Keratinocyte (primary cell): ENCODE data around the gene ADCY5. TPM values are rescaled to one million over a fixed set of nuclear protein-coding genes. Genes with fewer than 3 reads are reported as not detected.

Experiments
- DNase-seq: peaks from one replicate; pipeline ENCODE4 v3.0.0-alpha.2; 2011; ENCODE audit warnings: low read depth, missing footprints, low spot score
- FAIRE-seq: peaks from 2 replicates; lab custom pipeline; 2011; peaks lifted over from hg19 to GRCh38; lab: Jason Lieb, UNC
- H2AFZ ChIP-seq: 2 replicates; pipeline ENCODE4 v1.6.0; 2012; ENCODE audit warnings: low read length, control low read depth, inconsistent platforms; ENCODE audit not compliant: control insufficient read depth
- H3K27ac ChIP-seq: 2 replicates; pipeline ENCODE4 v1.5.1; 2011; ENCODE audit warnings: low read length; ENCODE audit not compliant: control insufficient read depth, insufficient read depth
- H3K27me3 ChIP-seq: 3 replicates; pipeline ENCODE4 v1.6.0; 2011; ENCODE audit warnings: low read length; ENCODE audit not compliant: control insufficient read depth, insufficient read depth; ENCODE audit errors: extremely low read depth
- H3K36me3 ChIP-seq, 2 experiments: 2 replicates in 1 of 2; 3 replicates in 1 of 2; pipeline ENCODE4 v1.5.1; 2011; ENCODE audit warnings: low read length in 2 of 2, mild to moderate bottlenecking in 1 of 2; ENCODE audit not compliant: control insufficient read depth in 2 of 2, insufficient read depth in 2 of 2; ENCODE audit errors: extremely low read depth in 1 of 2
- H3K4me1 ChIP-seq: 3 replicates; pipeline ENCODE4 v1.5.1; 2011; ENCODE audit warnings: low read length; ENCODE audit not compliant: control insufficient read depth, insufficient read depth; ENCODE audit errors: extremely low read depth
- H3K4me2 ChIP-seq: 3 replicates; pipeline ENCODE4 v1.6.0; 2011; ENCODE audit warnings: low read depth, low read length; ENCODE audit not compliant: control insufficient read depth, insufficient read depth; ENCODE audit errors: extremely low read depth
- H3K4me3 ChIP-seq, 3 experiments: fragments of 200-600 bp in 1 of 3; sonication (generic) in 1 of 3; 2 replicates in 2 of 3; 3 replicates in 1 of 3; pipeline ENCODE4 v1.5.1; 2011 to 2016; ENCODE audit warnings: low read length in 3 of 3, mild to moderate bottlenecking in 3 of 3, control low read depth in 2 of 3, inconsistent platforms in 1 of 3, low read depth in 1 of 3, mixed read lengths in 1 of 3, mixed run types in 1 of 3, moderate library complexity in 1 of 3; ENCODE audit not compliant: control insufficient read depth in 2 of 3, insufficient read depth in 2 of 3; ENCODE audit errors: extremely low read depth in 1 of 3
- H3K79me2 ChIP-seq: 2 replicates; pipeline ENCODE4 v1.6.0; 2012; ENCODE audit warnings: low read length; ENCODE audit not compliant: control insufficient read depth, insufficient read depth
- H3K9ac ChIP-seq: 3 replicates; pipeline ENCODE4 v1.6.0; 2011; ENCODE audit warnings: low read length; ENCODE audit not compliant: control insufficient read depth, insufficient read depth; ENCODE audit errors: extremely low read depth
- H3K9me1 ChIP-seq: 3 replicates; pipeline ENCODE4 v1.6.0; 2011; ENCODE audit warnings: low read length; ENCODE audit not compliant: control insufficient read depth, insufficient read depth; ENCODE audit errors: extremely low read depth
- H3K9me3 ChIP-seq: 2 replicates; pipeline ENCODE4 v1.5.1; 2012; ENCODE audit warnings: low read depth, low read length; ENCODE audit not compliant: control insufficient read depth
- H4K20me1 ChIP-seq: 3 replicates; pipeline ENCODE4 v1.6.0; 2011; ENCODE audit warnings: low read length; ENCODE audit not compliant: control insufficient read depth, insufficient read depth; ENCODE audit errors: extremely low read depth
- EZH2 ChIP-seq: IDR thresholded peaks from one replicate; pipeline ENCODE4 v1.6.1; 2012; ENCODE audit warnings: inconsistent platforms, mild to moderate bottlenecking, low read length, moderate library complexity
- dilution Hi-C: fragments of 300-500 bp; cut with MboI; formaldehyde crosslinking; loops from one replicate; pipeline ENCODE4 v1.7.0; 2020; ENCODE audit warnings: low sequenced_read_pairs; ENCODE audit not compliant: extremely low pct_ligation_motif_present
- polyA plus RNA-seq, 5 experiments: library from polyadenylated mRNA; depleted of rRNA in 3 of 5; stranded (reverse) in 3 of 5; stranded (forward) in 1 of 5; unstranded in 1 of 5; fragments of >200 nt; gene quantifications; 1 replicate in 1 of 5; 2 replicates in 3 of 5; 3 replicates in 1 of 5; pipeline versions ENCODE4 v1.2.1 to v1.2.3, GENCODE V29; 2011 to 2012; ENCODE audit warnings: missing spikeins in 2 of 5, low read depth in 1 of 5, low replicate concordance in 1 of 5
- TF ChIP-seq, protein P1 (sequence below), 3 experiments: IDR thresholded peaks in 1 of 3; conservative IDR thresholded peaks in 1 of 3; optimal IDR thresholded peaks in 1 of 3; 2 replicates in 2 of 3; 3 replicates in 1 of 3; pipeline versions ENCODE3 to v1.5.1; 2011; ENCODE audit warnings: low read length in 3 of 3, mild to moderate bottlenecking in 3 of 3, moderate library complexity in 2 of 3, control low read depth in 1 of 3, inconsistent platforms in 1 of 3; ENCODE audit not compliant: insufficient read depth in 2 of 3; ENCODE audit errors: extremely low read depth in 1 of 3

The ADCY5 gene
- polyA plus RNA-seq, 1 donor (not counting 4 experiments of a cell fraction or from before 2014, with no cell fraction given) = not detected

DNA sequence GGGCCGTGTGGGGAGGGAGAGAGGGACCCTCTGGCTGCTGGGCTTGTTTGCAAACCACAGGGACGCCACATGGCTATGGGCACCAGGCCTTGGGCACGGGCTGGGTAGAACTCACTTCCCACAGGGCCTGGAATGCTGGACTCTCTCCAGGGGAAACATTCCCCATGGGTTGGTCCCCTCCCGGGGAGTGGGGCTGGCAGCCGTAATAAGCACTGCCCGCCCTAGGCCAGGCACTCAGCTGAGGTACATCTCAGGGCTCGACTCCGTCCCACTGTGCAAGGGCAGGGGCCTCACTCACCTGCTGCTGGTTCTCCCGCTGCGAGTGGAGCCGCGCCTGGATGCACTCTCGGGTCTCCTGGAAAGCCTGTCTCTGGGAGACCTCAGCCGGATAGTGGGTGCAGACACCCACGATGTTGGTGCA, 96.7 kb downstream of the ADCY5 start:
- no peak overlapping the region for H3K4me3 ChIP-seq
- no peak for DNase-seq
- no peak overlapping the region for H2AFZ ChIP-seq
- no peaks in the 10 kb centered on the region for H3K9me3 ChIP-seq
- no peaks in the 10 kb centered on the region for H3K36me3 ChIP-seq
- no peak overlapping the region for H3K27ac ChIP-seq
- H3K4me2 ChIP-seq = no peak overlapping the region
- dilution Hi-C loops = no loop called here
- H3K9me1 ChIP-seq = no peaks in the 10 kb centered on the region
- H4K20me1 ChIP-seq = no peaks in the 10 kb centered on the region
- TF ChIP-seq EZH2 = no peak
- TF ChIP-seq, protein P1, sequence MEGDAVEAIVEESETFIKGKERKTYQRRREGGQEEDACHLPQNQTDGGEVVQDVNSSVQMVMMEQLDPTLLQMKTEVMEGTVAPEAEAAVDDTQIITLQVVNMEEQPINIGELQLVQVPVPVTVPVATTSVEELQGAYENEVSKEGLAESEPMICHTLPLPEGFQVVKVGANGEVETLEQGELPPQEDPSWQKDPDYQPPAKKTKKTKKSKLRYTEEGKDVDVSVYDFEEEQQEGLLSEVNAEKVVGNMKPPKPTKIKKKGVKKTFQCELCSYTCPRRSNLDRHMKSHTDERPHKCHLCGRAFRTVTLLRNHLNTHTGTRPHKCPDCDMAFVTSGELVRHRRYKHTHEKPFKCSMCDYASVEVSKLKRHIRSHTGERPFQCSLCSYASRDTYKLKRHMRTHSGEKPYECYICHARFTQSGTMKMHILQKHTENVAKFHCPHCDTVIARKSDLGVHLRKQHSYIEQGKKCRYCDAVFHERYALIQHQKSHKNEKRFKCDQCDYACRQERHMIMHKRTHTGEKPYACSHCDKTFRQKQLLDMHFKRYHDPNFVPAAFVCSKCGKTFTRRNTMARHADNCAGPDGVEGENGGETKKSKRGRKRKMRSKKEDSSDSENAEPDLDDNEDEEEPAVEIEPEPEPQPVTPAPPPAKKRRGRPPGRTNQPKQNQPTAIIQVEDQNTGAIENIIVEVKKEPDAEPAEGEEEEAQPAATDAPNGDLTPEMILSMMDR (optimal IDR thresholded peaks at IDR 0.05 in 1 of 3, IDR thresholded peaks at IDR 0.05 in 1 of 3, conservative IDR thresholded peaks at IDR 0.05 in 1 of 3; ENCODE audit: extremely low read depth in 1 of 3, insufficient read depth in 2 of 3, low read length in 3 of 3) = no peak
- no peaks in the 10 kb centered on the region for H3K4me1 ChIP-seq
- H3K9ac ChIP-seq = no peak overlapping the region
- no peak for FAIRE-seq
- H3K27me3 ChIP-seq = peaks cover 51% of the 10 kb centered on the region
- H3K79me2 ChIP-seq = no peaks in the 10 kb centered on the region

DNA sequence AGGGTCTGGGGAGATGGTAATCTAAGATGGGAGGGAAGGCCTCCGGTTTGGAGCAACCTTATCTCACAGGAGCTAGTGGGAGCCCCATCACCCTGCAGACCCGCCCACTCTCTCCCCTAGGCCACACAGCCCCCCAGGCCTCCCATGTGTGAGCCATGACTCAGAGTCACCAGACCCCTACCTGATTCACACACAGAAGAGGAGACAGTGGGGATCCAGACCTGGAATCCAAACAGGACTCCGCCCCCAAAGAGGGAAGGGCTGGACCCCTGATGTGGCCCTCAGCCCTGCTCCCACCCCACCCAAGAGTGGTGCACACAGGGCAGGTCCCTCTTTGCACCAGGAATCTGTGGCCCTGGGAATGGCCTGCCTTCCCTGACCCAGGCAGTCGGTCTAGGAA, 97.4 kb downstream of the ADCY5 start:
- Histone ChIP-seq H3K9me1 (no peaks in the 10 kb centered on the region), H3K79me2 (no peaks in the 10 kb centered on the region), H3K4me1 (no peaks in the 10 kb centered on the region), H3K9me3 (no peaks in the 10 kb centered on the region), H3K4me2 (no peak overlapping the region), H3K4me3 (no peak overlapping the region), H3K36me3 (no peaks in the 10 kb centered on the region), H2AFZ (no peak overlapping the region), H3K27me3 (peaks cover 57% of the 10 kb centered on the region), H4K20me1 (no peaks in the 10 kb centered on the region), H3K9ac (no peak overlapping the region), H3K27ac (no peak overlapping the region)
- DNase-seq = no peak
- FAIRE-seq = no peak
- TF ChIP-seq EZH2 = no peak
- TF ChIP-seq, protein P1 (optimal IDR thresholded peaks at IDR 0.05 in 1 of 3, IDR thresholded peaks at IDR 0.05 in 1 of 3, conservative IDR thresholded peaks at IDR 0.05 in 1 of 3; ENCODE audit: extremely low read depth in 1 of 3, insufficient read depth in 2 of 3, low read length in 3 of 3) = no peak
- dilution Hi-C loops = no loop called here
